Upper lobe of left lung (tissue), 4 donors: ENCODE measurements around the gene SYMPK.

ENCODE experiments used
- CTCF ChIP-seq, 6 experiments: fragments of 450-650 bp in 4 of 6; fragments of 200-600 bp in 2 of 6; sonication (generic) in 2 of 6; IDR thresholded peaks; one replicate each; pipeline ENCODE4 v1.5.1; 2016 to 2019; ENCODE audit warnings: antibody characterized with exemption in 6 of 6
- EP300 ChIP-seq, 4 donors: sonication (generic); formaldehyde crosslinking; IDR thresholded peaks; one replicate each; pipeline ENCODE4 v1.5.1; 2017; ENCODE audit warnings: antibody characterized with exemption in 4 of 4, control low read depth in 2 of 4
- POLR2A ChIP-seq, 4 donors: fragments of 450-650 bp; IDR thresholded peaks; one replicate each; pipeline ENCODE4 v1.5.1; 2016 to 2017; ENCODE audit warnings: antibody characterized with exemption in 4 of 4, mild to moderate bottlenecking in 2 of 4
- POLR2AphosphoS5 ChIP-seq, 2 donors: sonication (generic); formaldehyde crosslinking; IDR thresholded peaks; one replicate each; pipeline ENCODE4 v1.5.1; 2017; ENCODE audit warnings: antibody characterized with exemption in 2 of 2

- TF ChIP-seq CTCF (IDR thresholded peaks at IDR 0.05) (no peak), POLR2A (IDR thresholded peaks at IDR 0.05) (no peak), POLR2AphosphoS5 (IDR thresholded peaks at IDR 0.05) (no peak), EP300 (IDR thresholded peaks at IDR 0.05) (no peak)
These were observed 82.3 kb downstream of the SYMPK start for GRCh38 chr19:45780448-45781213.
